Neutrophil (primary cell): ENCODE measurements around the gene SNAP23.
"Not testable (repeated sequence)": the region's sequence is repeated elsewhere in the genome, so short reads cannot be mapped to it uniquely, and the experiment has no call there.

Experiments used
- H3K27ac ChIP-seq: fragments of 200-600 bp; sonication (generic); 2 replicates; pipeline ENCODE4 v1.5.1; 2016; ENCODE audit warnings: mild to moderate bottlenecking, moderate library complexity
- H3K27me3 ChIP-seq: fragments of 200-600 bp; sonication (generic); 2 replicates; pipeline ENCODE4 v1.6.0; 2016; ENCODE audit warnings: mild to moderate bottlenecking
- H3K36me3 ChIP-seq: fragments of 200-600 bp; sonication (generic); 2 replicates; pipeline ENCODE4 v1.5.1; 2017
- H3K4me1 ChIP-seq, 2 experiments: fragments of 200-600 bp in 1 of 2; sonication (generic) in 1 of 2; 1 replicate in 1 of 2; 2 replicates in 1 of 2; pipeline versions ENCODE4 v1.5.1 to v1.6.1; 2013 to 2016; ENCODE audit warnings: low read depth in 1 of 2, low read length in 1 of 2, mild to moderate bottlenecking in 1 of 2, moderate library complexity in 1 of 2; ENCODE audit not compliant: control insufficient read depth in 1 of 2, insufficient read depth in 1 of 2
- H3K4me3 ChIP-seq, 2 experiments: fragments of 200-600 bp in 1 of 2; sonication (generic) in 1 of 2; 1 replicate in 1 of 2; 2 replicates in 1 of 2; pipeline ENCODE4 v1.5.1; 2013 to 2016; ENCODE audit warnings: low read depth in 1 of 2, low read length in 1 of 2, mild to moderate bottlenecking in 1 of 2, moderate library complexity in 1 of 2
- H3K9me3 ChIP-seq: fragments of 200-600 bp; sonication (generic); 2 replicates; pipeline ENCODE4 v1.5.1; 2016
- TF ChIP-seq, protein P1 (sequence below): fragments of 200-600 bp; sonication (generic); IDR thresholded peaks from 2 replicates; pipeline ENCODE4 v1.5.1; 2016; ENCODE audit warnings: antibody characterized with exemption

SNAP23 gene

DNA sequence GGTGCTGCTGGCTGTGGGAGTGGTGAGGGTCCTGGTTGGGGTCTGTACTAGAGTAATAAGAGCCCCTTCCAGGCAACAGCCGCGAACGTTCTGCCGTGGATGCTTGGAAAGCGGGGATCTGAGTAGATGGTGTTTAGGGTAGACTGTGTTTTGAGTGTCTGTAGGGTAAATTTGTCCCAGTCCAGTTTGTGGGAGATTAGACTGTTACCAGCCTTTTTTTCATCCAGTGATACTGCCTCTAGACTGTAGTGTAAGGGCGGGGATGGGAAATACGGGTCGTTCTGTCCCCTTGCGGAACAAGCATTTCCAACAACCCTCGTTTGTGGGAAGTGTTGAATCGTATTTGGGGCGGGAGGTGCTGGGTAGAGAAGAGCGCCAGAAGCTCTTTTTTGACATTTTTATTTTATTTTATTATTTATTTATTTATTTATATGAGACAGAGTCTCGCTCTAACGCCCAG lies 53.6 kb downstream of the SNAP23 start:
- Histone ChIP-seq H3K4me1 (peaks cover 60 to 67% of the 10 kb centered on the region in 2 experiments), H3K4me3 (peak overlapping the region; percentile 80 to 97), H3K9me3 (no peaks in the 10 kb centered on the region), H3K27me3 (no peaks in the 10 kb centered on the region), H3K36me3 (no peaks in the 10 kb centered on the region), H3K27ac (peak overlapping the region; percentile 92)
- TF ChIP-seq, protein P1, sequence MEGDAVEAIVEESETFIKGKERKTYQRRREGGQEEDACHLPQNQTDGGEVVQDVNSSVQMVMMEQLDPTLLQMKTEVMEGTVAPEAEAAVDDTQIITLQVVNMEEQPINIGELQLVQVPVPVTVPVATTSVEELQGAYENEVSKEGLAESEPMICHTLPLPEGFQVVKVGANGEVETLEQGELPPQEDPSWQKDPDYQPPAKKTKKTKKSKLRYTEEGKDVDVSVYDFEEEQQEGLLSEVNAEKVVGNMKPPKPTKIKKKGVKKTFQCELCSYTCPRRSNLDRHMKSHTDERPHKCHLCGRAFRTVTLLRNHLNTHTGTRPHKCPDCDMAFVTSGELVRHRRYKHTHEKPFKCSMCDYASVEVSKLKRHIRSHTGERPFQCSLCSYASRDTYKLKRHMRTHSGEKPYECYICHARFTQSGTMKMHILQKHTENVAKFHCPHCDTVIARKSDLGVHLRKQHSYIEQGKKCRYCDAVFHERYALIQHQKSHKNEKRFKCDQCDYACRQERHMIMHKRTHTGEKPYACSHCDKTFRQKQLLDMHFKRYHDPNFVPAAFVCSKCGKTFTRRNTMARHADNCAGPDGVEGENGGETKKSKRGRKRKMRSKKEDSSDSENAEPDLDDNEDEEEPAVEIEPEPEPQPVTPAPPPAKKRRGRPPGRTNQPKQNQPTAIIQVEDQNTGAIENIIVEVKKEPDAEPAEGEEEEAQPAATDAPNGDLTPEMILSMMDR = no peak

DNA sequence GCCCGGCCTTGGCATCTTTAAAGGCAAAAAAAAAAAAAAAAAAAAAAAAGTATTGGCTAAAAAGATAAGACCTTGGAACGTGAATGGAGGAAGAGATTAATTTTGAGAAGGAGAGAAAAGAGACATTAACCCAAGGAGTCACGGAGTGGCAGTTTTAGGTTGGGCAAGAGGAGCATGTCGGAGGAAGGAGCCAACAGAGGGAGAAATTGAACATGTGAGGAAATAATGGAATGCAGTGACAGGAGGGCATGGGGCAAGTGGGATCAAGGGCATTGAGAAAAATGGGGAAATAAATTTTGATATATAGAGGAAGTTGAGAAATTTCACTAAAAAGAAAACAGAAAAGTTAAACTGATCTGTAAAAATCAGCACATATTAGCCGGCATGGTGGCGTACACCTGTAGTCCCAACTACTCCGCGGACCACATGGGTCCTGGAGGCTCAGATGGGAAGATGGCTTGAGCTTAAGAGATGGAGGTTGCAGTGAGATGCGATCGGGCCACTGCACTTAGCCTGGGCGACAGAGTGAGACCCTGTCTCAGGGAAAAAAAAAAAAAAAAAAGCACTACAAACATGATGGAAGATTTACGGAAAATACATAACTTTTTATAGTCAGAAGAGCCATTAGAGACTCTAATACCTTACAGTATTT lies 54.4 kb downstream of the SNAP23 start:
- no peaks in the 10 kb centered on the region for H3K27me3 ChIP-seq
- TF ChIP-seq, protein P1 = no peak
- H3K36me3 ChIP-seq = no peaks in the 10 kb centered on the region
- peak overlapping the region; percentile 80 to 97 for H3K4me3 ChIP-seq
- peaks cover 58 to 63% of the 10 kb centered on the region in 2 experiments for H3K4me1 ChIP-seq
- no peak overlapping the region for H3K27ac ChIP-seq
- no peaks in the 10 kb centered on the region for H3K9me3 ChIP-seq

DNA sequence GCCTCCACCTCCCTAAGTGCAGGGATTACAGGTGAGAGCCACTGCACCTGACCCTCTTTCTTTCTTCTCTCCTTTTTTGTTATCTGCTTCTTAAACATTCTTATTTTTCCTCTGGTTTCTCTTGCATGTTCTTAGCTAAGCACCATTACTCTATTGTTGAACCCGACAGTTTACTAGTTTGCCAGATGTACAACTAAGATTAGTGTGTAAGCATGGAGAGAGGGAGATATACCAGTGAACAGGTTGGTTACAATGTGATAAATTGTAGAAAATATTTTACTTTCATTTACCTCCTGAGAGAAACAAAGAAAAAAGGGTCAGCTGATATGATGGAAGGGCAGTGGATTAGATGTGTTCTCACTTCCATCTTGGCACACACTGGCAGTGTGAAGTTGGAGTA lies 58.1 kb downstream of the SNAP23 start:
- Histone ChIP-seq H3K36me3 (peaks cover 4% of the 10 kb centered on the region), H3K4me3 (no peak overlapping the region), H3K4me1 (peaks cover 24 to 30% of the 10 kb centered on the region in 2 experiments), H3K9me3 (no peaks in the 10 kb centered on the region), H3K27ac (peak overlapping the region; percentile 49), H3K27me3 (no peaks in the 10 kb centered on the region)
- TF ChIP-seq, protein P1 = no peak

DNA sequence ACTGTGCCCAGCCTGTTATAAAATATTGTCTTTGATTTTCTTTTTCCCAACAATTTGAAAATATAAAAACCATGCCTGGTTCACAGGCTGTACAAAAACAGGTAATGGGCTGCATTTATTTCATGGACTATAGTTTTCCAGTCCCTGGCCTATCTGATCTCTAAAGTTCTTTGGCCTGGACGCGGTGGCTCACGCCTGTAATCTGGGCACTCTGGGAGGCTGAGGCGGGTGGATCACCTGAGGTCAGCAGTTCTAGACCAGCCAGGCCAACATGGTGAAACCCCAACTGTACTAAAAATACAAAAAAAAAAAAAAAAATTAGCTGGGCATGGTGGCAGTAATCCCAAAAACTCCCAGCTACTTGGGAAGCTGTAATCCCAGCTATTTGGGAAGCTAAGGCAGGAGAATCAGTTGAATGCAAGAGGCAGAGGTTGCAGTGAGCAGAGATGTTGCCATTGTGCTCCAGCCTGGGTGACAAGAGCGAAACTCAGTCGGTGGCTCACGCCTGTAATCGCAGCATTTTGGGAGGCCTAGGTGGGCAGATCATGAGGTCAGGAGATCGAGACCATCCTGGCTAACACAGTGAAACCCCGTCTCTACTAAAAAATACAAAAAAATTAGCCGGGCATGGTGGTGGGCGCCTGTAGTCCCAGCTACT lies 61.2 kb downstream of the SNAP23 start:
- peaks cover 21% of the 10 kb centered on the region for H3K36me3 ChIP-seq
- H3K9me3 ChIP-seq, H3K4me3 ChIP-seq, H3K27ac ChIP-seq, H3K27me3 ChIP-seq: not testable (repeated sequence)
- peaks cover 13 to 14% of the 10 kb centered on the region in 2 experiments for H3K4me1 ChIP-seq

DNA sequence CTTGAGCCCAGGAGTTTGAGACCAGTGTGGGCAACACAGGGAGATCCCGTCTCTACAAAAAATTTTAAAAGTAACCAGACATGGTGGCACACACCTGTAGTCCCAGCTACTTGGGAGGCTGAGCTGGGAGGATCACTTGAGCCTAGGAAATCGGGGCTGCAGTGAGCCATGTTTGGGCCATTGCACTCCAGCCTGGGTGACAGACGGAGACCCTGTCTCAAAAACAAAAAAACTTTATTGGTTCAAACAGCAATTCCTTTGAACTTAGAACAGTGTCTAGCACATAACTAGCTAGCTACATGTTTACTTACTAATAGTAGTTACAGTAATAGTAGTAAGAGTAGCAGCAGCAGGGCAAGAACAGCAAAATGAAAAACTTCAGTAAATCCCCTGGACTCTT lies 63.3 kb downstream of the SNAP23 start:
- no peak overlapping the region for H3K27ac ChIP-seq
- no peak overlapping the region for H3K4me3 ChIP-seq
- H3K36me3 ChIP-seq = peaks cover 34% of the 10 kb centered on the region
- H3K27me3 ChIP-seq = no peaks in the 10 kb centered on the region
- TF ChIP-seq, protein P1 = no peak
- peaks cover 7 to 8% of the 10 kb centered on the region in 2 experiments for H3K4me1 ChIP-seq
- no peaks in the 10 kb centered on the region for H3K9me3 ChIP-seq
